A673 (cell line): Measurements from ENCODE around the gene EVX2.

Experiments used
- CTCF ChIP-seq: fragments of 300-800, 200-600 bp; sonication (generic); conservative IDR thresholded peaks from 2 replicates; pipeline ENCODE4 v1.5.1; 2017; ENCODE audit warnings: low read depth, mild to moderate bottlenecking, antibody characterized with exemption, low read length, moderate library complexity, mixed read lengths
- EZH2 ChIP-seq: fragments of 200-600 bp; sonication (generic); IDR thresholded peaks from 2 replicates; pipeline ENCODE4 v1.6.1; 2017; ENCODE audit warnings: borderline replicate concordance, low read depth, mild to moderate bottlenecking, mixed read lengths, antibody characterized with exemption, low read length; ENCODE audit not compliant: poor library complexity, severe bottlenecking

- TF ChIP-seq EZH2 (no peak), CTCF (no peak)
Measured at GRCh38 chr2:176056406-176056805, 27.4 kb downstream of the EVX2 start.
